HUES6 (cell line): ENCODE results near the gene IQGAP2.
A peak's percentile ranks its signal among the peaks of the same experiment; 100 is the strongest.

Experiments used
- H3K27ac ChIP-seq: 2 replicates; pipeline ENCODE4 v1.7.0; 2013; ENCODE audit warnings: low read depth, mild to moderate bottlenecking, low read length, inconsistent platforms
- H3K27me3 ChIP-seq: 2 replicates; pipeline ENCODE4 v1.6.1; 2013; ENCODE audit warnings: low read length; ENCODE audit not compliant: control insufficient read depth, insufficient read depth
- H3K36me3 ChIP-seq: 2 replicates; pipeline ENCODE4 v1.6.1; 2013; ENCODE audit warnings: low read length; ENCODE audit not compliant: control insufficient read depth, insufficient read depth
- H3K4me1 ChIP-seq: 2 replicates; pipeline ENCODE4 v1.6.1; 2013; ENCODE audit warnings: low read length; ENCODE audit not compliant: control insufficient read depth, insufficient read depth
- H3K4me3 ChIP-seq: 2 replicates; pipeline ENCODE4 v1.5.1; 2013; ENCODE audit warnings: low read depth, low read length
- H3K9ac ChIP-seq: one replicate; pipeline ENCODE4 v1.6.1; 2013; ENCODE audit warnings: mild to moderate bottlenecking, low read length
- H3K9me3 ChIP-seq: 2 replicates; pipeline ENCODE4 v1.6.1; 2013; ENCODE audit warnings: low read depth, low read length; ENCODE audit not compliant: control insufficient read depth, insufficient read depth

The IQGAP2 gene

DNA sequence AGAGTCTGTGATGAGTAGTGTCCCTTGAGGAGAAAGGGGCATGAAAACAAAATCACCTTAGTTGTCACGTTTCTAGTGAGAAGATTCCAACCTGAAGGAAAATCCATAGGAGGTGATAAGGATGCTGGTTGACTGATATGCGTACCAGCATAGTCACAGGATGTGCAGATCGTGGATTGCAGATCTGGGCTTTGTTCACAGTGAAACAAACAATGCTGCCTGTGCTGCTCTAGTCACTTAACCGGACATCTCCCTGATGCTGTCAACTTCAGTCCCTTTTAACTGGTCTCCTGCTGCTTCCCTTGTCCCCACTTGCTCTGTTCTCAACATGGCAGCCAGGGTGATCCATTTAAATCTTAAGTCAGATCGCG, 89.7 kb downstream of the IQGAP2 start:
- Histone ChIP-seq H3K4me1 (peaks cover 74% of the 10 kb centered on the region), H3K36me3 (no peaks in the 10 kb centered on the region), H3K4me3 (no peak overlapping the region; the same call in 1 of the 2 replicates), H3K9ac (no peak overlapping the region), H3K27me3 (no peaks in the 10 kb centered on the region), H3K27ac (no peak overlapping the region), H3K9me3 (no peaks in the 10 kb centered on the region)

- no peaks in the 10 kb centered on the region for H3K27me3 ChIP-seq
- no peaks in the 10 kb centered on the region for H3K36me3 ChIP-seq
- no peak overlapping the region for H3K4me3 ChIP-seq
- no peaks in the 10 kb centered on the region for H3K9me3 ChIP-seq
- peaks cover 76% of the 10 kb centered on the region for H3K4me1 ChIP-seq
- H3K9ac ChIP-seq: no peak overlapping the region
- H3K27ac ChIP-seq: no peak overlapping the region
Observed at GRCh38 chr5:76493190-76493837, 90.2 kb downstream of the IQGAP2 start.

GRCh38 chr5:76494201-76494600, 91.1 kb downstream of the IQGAP2 start:
- no peaks in the 10 kb centered on the region for H3K9me3 ChIP-seq
- H3K4me3 ChIP-seq: no peak overlapping the region
- no peaks in the 10 kb centered on the region for H3K36me3 ChIP-seq
- no peak overlapping the region for H3K27ac ChIP-seq
- H3K9ac ChIP-seq: no peak overlapping the region
- peaks cover 76% of the 10 kb centered on the region for H3K4me1 ChIP-seq
- no peaks in the 10 kb centered on the region for H3K27me3 ChIP-seq

DNA sequence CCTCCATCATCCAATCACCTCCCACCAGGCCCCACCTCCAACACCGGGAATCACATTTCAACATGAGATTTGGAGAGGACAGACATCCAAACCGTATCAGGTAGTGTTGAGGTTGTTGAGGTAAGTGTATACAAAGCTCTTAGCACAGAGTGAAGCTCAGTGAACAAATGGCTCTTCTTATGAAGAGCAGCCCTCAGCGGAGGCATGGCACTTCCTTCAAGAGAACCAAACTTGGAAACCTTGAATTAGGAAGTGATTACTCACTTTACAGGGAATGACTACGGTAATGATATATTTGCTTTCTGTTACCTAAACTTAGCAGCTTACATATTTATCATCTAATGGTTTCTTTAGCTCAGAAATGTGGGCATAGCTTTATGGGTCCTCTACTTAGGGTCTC, 92.8 kb downstream of the IQGAP2 start:
- no peak overlapping the region for H3K27ac ChIP-seq
- H3K9me3 ChIP-seq: no peaks in the 10 kb centered on the region
- peaks cover 74% of the 10 kb centered on the region for H3K4me1 ChIP-seq
- no peaks in the 10 kb centered on the region for H3K36me3 ChIP-seq
- H3K4me3 ChIP-seq: no peak overlapping the region
- H3K9ac ChIP-seq: no peak overlapping the region
- H3K27me3 ChIP-seq: no peaks in the 10 kb centered on the region

DNA sequence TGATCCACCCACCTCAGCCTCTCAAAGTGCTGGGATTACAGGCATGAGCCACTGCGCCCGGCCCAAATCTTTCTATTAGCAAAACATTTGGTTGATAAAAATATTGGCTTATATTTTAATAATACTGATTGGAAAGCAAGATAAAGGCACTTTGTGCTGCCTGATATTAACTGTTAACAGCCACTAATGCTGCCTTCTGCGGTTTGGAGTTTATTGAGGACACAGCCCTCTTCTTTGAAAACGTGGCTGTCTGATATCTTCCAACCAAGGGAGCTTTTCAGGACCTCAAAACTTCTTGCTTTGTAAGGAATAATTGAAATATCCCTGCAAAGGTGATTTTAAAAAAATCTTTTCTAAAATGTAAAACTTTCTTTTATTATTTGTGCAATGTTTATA, 94.0 kb downstream of the IQGAP2 start:
- Histone ChIP-seq H3K9me3 (no peaks in the 10 kb centered on the region), H3K27me3 (no peaks in the 10 kb centered on the region), H3K27ac (no peak overlapping the region), H3K36me3 (no peaks in the 10 kb centered on the region), H3K4me3 (no peak overlapping the region), H3K4me1 (peaks cover 69% of the 10 kb centered on the region), H3K9ac (no peak overlapping the region)

- H3K27me3 ChIP-seq: no peaks in the 10 kb centered on the region
- H3K4me3 ChIP-seq: no peak overlapping the region
- no peak overlapping the region for H3K27ac ChIP-seq
- H3K9ac ChIP-seq: no peak overlapping the region
- no peaks in the 10 kb centered on the region for H3K36me3 ChIP-seq
- H3K9me3 ChIP-seq: no peaks in the 10 kb centered on the region
- H3K4me1 ChIP-seq: peaks cover 64% of the 10 kb centered on the region
Observed at GRCh38 chr5:76497986-76498717, 95.1 kb downstream of the IQGAP2 start.

DNA sequence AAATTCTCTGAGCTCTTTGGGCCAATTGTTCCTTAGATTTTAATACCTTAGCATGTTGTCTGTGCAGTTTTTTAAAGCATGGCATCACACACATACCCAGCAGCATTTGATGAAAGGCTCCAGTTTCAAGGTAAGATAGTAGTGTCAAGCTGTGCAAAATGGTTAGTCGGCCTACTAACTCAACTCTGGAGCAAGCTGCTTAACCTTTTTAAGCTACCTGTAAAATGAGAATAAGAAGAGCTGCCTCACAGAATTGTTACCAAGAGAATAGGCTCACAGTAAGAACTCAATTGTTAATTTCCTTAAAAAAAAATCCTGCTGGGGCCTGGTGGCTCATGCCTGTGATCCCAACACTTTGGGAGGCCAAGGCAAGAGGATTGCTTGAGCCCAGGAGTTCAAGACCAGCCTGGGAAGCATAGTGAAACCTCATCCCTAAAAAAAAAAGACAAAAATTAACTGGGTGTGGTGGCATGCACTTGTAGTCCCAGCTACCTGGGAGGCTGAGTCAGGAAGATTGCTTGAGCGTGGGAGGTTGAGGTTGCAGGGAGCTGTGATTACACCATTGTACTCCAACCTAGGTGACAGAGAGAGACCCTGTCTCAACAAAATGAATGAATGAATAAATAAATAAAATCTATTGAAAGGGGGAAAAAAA, 96.5 kb downstream of the IQGAP2 start:
- Histone ChIP-seq H3K27ac (peak overlapping the region; percentile 70), H3K9ac (no peak overlapping the region), H3K36me3 (no peaks in the 10 kb centered on the region), H3K4me3 (no peak overlapping the region), H3K27me3 (no peaks in the 10 kb centered on the region), H3K4me1 (peaks cover 65% of the 10 kb centered on the region), H3K9me3 (no peaks in the 10 kb centered on the region)

DNA sequence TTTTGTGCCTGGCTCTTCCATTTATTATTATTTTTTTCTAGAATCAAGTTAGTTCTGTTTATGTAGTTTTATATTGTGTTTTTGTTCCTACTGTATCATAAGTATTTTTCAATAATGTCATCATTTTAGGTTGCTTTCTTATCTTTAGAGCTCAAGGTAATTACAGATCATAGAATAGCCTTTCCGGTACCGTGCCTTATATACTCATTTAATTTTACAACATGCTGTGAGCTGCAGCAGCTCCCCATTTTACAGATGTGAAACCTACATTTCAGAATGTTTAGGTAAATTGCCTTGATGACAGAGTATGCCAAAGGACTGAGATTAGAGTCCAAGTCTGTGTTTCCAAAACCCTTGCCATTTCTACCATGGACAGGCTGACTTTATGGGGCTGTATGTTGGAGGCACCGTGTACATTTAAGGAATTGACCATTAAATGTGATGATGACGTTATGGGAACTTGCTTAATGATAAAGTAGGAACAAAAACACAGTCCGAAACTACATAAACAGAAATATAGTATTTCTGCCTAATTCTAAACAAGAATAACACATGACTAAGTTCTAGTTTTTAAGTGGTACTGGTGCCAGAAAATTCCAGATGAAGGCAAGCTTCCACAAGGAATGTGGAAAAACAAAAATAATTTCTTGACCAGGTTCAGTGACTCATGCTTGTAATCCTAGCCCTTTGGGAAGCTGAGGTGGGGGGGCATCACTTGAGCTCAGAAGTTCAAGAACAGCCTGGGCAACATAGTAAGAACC, 97.7 kb downstream of the IQGAP2 start:
- no peaks in the 10 kb centered on the region for H3K36me3 ChIP-seq
- no peak overlapping the region for H3K27ac ChIP-seq
- no peaks in the 10 kb centered on the region for H3K27me3 ChIP-seq
- H3K4me1 ChIP-seq: peaks cover 63% of the 10 kb centered on the region
- no peak overlapping the region for H3K9ac ChIP-seq
- no peak overlapping the region for H3K4me3 ChIP-seq
- H3K9me3 ChIP-seq: no peaks in the 10 kb centered on the region

DNA sequence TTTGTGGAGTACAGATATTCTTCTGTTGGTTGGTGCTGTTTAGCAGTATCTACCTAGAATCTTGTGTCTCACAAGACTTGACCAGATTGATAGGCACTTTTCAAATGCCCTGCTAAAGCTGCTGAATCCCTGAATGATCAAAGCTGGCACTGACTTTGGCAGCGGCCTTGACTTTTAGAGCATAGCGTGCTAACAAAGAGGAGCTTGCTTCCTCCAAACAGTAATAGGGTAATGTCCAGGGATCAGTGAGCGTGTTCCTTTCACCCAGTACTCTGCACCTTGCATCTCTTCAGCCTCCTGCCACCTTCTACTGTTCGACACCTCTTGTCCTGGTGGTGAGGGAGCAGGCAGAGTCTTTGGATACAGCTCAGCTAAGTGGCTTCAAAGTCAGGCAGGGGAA, 100.8 kb downstream of the IQGAP2 start:
- H3K9me3 ChIP-seq: no peaks in the 10 kb centered on the region
- H3K4me3 ChIP-seq: no peak overlapping the region
- H3K27ac ChIP-seq: no peak overlapping the region

GRCh38 chr5:76504901-76505564, 101.9 kb downstream of the IQGAP2 start:
- Histone ChIP-seq H3K9me3 (no peaks in the 10 kb centered on the region), H3K27me3 (no peaks in the 10 kb centered on the region), H3K4me1 (peaks cover 31% of the 10 kb centered on the region)

More for the DNA sequence above, 100.8 kb downstream of the IQGAP2 start:
- H3K4me1 ChIP-seq: peaks cover 41% of the 10 kb centered on the region
- no peaks in the 10 kb centered on the region for H3K27me3 ChIP-seq
- no peaks in the 10 kb centered on the region for H3K36me3 ChIP-seq
- H3K9ac ChIP-seq: no peak overlapping the region

More at GRCh38 chr5:76504901-76505564, 101.9 kb downstream of the IQGAP2 start:
- no peaks in the 10 kb centered on the region for H3K36me3 ChIP-seq
- H3K4me3 ChIP-seq: no peak overlapping the region
- no peak overlapping the region for H3K9ac ChIP-seq
- H3K27ac ChIP-seq: no peak overlapping the region
